Measurements from ENCODE around the gene PKHD1. TPM values are rescaled to one million over a fixed set of nuclear protein-coding genes. Genes with fewer than 3 reads are reported as not detected.

The PKHD1 gene
- total and polyA plus RNA-seq, 2 of the 8 experiments (the other 6 are each of a cell fraction or from before 2014, with no cell fraction given), result 0.06 to 0.09 TPM

DNA sequence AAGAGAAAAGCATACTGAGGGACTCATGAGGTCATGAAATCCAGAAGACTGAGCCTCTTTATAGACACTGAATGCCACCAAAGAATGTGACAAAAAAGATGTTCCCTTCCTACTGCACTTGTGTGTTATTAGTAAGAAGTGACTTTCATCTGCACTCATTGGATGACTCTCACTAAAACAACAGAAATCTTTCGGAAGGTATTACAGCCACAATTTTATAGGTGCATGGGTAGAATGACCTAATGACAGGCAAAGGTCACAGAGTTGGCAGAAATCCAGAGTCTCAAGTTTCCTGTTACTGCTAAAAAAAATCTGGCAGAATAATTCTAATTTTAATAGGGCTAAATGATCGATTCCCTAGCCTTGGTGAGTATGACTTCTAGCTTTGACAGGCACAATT lies 13.3 kb downstream of the PKHD1 start:
- Histone ChIP-seq H3K4me1 (replicated peaks in 1 of 4; ENCODE audit: control insufficient read depth in 3 of 4, insufficient read depth in 4 of 4, low read length in 3 of 4) (peaks cover 2 to 17% (median 14%) of the 10 kb centered on the region in 4 experiments; a peak in 5 of 7 replicates), H3K9ac (replicated peaks in 1 of 4; ENCODE audit: extremely low read depth in 1 of 4, low read depth in 3 of 4, low read length in 3 of 4) (no peak overlapping the region), H3K79me1 (ENCODE audit: low read depth, low read length) (no peaks in the 10 kb centered on the region), H2BK120ac (replicated peaks; ENCODE audit: low read depth, low read length) (no peak overlapping the region), H4K8ac (ENCODE audit: extremely low read depth, insufficient read depth, low read length) (no peak overlapping the region), H4K5ac (ENCODE audit: insufficient read length, low read depth, low read length) (no peak overlapping the region), H3K27ac (ENCODE audit: low read depth, low read length) (no peak overlapping the region), H4K91ac (replicated peaks; ENCODE audit: insufficient read length, low read length) (no peak overlapping the region), H2AK5ac (ENCODE audit: low read depth, low read length) (no peak overlapping the region), H2BK15ac (ENCODE audit: low read length) (no peak overlapping the region), H3K23me2 (ENCODE audit: low read depth, low read length) (peaks cover 6% of the 10 kb centered on the region; the same call in 1 of the 2 replicates), H3K4ac (replicated peaks; ENCODE audit: insufficient read length, low read depth, low read length) (no peak overlapping the region), H3K27me3 (replicated peaks in 1 of 4; ENCODE audit: control insufficient read depth in 3 of 4, extremely low read depth in 1 of 4, insufficient read depth in 3 of 4, low read length in 3 of 4) (no peaks in the 10 kb centered on the region; a peak in 1 of 7 replicates), H3K14ac (ENCODE audit: insufficient read length) (no peak overlapping the region), H3K18ac (ENCODE audit: extremely low read depth, low read length) (no peak overlapping the region), H2BK12ac (ENCODE audit: low read depth, low read length) (no peak overlapping the region), H2BK5ac (ENCODE audit: low read depth, low read length) (no peak overlapping the region), H3K4me3 (ENCODE audit: extremely low read depth in 1 of 4, insufficient read depth in 2 of 4, low read depth in 3 of 4, low read length in 4 of 4) (no peak overlapping the region), H4K20me1 (replicated peaks in 1 of 2; ENCODE audit: control insufficient read depth in 1 of 2, insufficient read depth in 2 of 2, low read length in 2 of 2) (no peaks in the 10 kb centered on the region), H3K56ac (replicated peaks; ENCODE audit: insufficient read length, low read depth, low read length) (no peak overlapping the region), H3K4me2 (ENCODE audit: insufficient read depth in 1 of 2, low read depth in 2 of 2, low read length in 2 of 2) (no peak overlapping the region), H2AFZ (ENCODE audit: low read length) (no peak overlapping the region), H3K79me2 (ENCODE audit: control insufficient read depth in 1 of 2, insufficient read depth in 2 of 2, low read length in 2 of 2) (no peaks in the 10 kb centered on the region), H3K36me3 (ENCODE audit: control insufficient read depth in 2 of 4, insufficient read depth in 4 of 4, low read length in 3 of 4) (no peaks in the 10 kb centered on the region), H3K9me3 (ENCODE audit: insufficient read depth in 2 of 2, low read depth in 1 of 2, low read length in 1 of 2) (no peaks in the 10 kb centered on the region), H2BK20ac (ENCODE audit: low read length) (no peak overlapping the region), H3K23ac (ENCODE audit: insufficient read length) (no peak overlapping the region)
- FAIRE-seq (no peak), DNase-seq (ENCODE audit: low read depth in 1 of 2, low spot score in 2 of 2) (no peak)
- CTCF ChIA-PET (ENCODE audit: partially characterized antibody), result interaction anchor here (2.7 kb wide), 1 partner anchor 10 kb away, joined by 9 read pairs; no protein-coding TSS in a partner anchor
- WGBS, 2 experiments (ENCODE audit: extremely low coverage in 1 of 2, insufficient coverage in 1 of 2, insufficient read length in 1 of 2, insufficient replicate concordance in 2 of 2, low coverage in 1 of 2, low lambda C conversion rate in 2 of 2, missing lambda C conversion rate in 1 of 2), result 81% methylated on average over 2 of the region's 2 CpGs; no CpG with 5 or more reads in 1 of the 2 experiments
- POLR2A ChIA-PET (ENCODE audit: partially characterized antibody), result no interaction called here
- TF ChIP-seq ASH2L (IDR thresholded peaks at IDR 0.05; ENCODE audit: low read length) (no peak), NANOG (IDR thresholded peaks at IDR 0.05; ENCODE audit: insufficient read depth, low read depth, low read length, poor library complexity, severe bottlenecking) (no peak), RAD21 (IDR thresholded peaks at IDR 0.05 in 1 of 2, conservative IDR thresholded peaks at IDR 0.05 in 1 of 2; ENCODE audit: low read depth in 2 of 2, low read length in 2 of 2) (no peak), BRCA1 (IDR thresholded peaks at IDR 0.05; ENCODE audit: low read depth, low read length) (no peak), SIX5 (IDR thresholded peaks at IDR 0.05; ENCODE audit: low read depth, low read length) (no peak), GTF2F1 (IDR thresholded peaks at IDR 0.05; ENCODE audit: borderline replicate concordance, low read depth, low read length) (no peak), CBX5 (IDR thresholded peaks at IDR 0.05; ENCODE audit: low read depth, low read length) (no peak), TAF7 (optimal IDR thresholded peaks at IDR 0.05; ENCODE audit: borderline replicate concordance, low read depth, low read length) (no peak), POLR2A (IDR thresholded peaks at IDR 0.05; ENCODE audit: control extremely low read depth in 1 of 2, low read depth in 2 of 2, low read length in 2 of 2) (no peak), TEAD4 (IDR thresholded peaks at IDR 0.05; ENCODE audit: low read depth, low read length) (no peak), CBX8 (IDR thresholded peaks at IDR 0.05; ENCODE audit: borderline replicate concordance, low read depth, low read length) (no peak)
- TF ChIP-seq, protein P1, sequence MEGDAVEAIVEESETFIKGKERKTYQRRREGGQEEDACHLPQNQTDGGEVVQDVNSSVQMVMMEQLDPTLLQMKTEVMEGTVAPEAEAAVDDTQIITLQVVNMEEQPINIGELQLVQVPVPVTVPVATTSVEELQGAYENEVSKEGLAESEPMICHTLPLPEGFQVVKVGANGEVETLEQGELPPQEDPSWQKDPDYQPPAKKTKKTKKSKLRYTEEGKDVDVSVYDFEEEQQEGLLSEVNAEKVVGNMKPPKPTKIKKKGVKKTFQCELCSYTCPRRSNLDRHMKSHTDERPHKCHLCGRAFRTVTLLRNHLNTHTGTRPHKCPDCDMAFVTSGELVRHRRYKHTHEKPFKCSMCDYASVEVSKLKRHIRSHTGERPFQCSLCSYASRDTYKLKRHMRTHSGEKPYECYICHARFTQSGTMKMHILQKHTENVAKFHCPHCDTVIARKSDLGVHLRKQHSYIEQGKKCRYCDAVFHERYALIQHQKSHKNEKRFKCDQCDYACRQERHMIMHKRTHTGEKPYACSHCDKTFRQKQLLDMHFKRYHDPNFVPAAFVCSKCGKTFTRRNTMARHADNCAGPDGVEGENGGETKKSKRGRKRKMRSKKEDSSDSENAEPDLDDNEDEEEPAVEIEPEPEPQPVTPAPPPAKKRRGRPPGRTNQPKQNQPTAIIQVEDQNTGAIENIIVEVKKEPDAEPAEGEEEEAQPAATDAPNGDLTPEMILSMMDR (IDR thresholded peaks at IDR 0.05; ENCODE audit: control extremely low read depth in 1 of 3, insufficient read depth in 1 of 3, low read depth in 1 of 3, low read length in 3 of 3), result no peak

All from H1 (cell line).